Measurements from ENCODE around the gene NRM. TPM values are rescaled to one million over a fixed set of nuclear protein-coding genes. Genes with fewer than 3 reads are reported as not detected.

Gene NRM
- total and polyA plus RNA-seq, 2 of the 13 experiments (the other 11 are each of a cell fraction or from before 2014, with no cell fraction given), result 12.5 to 16.0 TPM

DNA sequence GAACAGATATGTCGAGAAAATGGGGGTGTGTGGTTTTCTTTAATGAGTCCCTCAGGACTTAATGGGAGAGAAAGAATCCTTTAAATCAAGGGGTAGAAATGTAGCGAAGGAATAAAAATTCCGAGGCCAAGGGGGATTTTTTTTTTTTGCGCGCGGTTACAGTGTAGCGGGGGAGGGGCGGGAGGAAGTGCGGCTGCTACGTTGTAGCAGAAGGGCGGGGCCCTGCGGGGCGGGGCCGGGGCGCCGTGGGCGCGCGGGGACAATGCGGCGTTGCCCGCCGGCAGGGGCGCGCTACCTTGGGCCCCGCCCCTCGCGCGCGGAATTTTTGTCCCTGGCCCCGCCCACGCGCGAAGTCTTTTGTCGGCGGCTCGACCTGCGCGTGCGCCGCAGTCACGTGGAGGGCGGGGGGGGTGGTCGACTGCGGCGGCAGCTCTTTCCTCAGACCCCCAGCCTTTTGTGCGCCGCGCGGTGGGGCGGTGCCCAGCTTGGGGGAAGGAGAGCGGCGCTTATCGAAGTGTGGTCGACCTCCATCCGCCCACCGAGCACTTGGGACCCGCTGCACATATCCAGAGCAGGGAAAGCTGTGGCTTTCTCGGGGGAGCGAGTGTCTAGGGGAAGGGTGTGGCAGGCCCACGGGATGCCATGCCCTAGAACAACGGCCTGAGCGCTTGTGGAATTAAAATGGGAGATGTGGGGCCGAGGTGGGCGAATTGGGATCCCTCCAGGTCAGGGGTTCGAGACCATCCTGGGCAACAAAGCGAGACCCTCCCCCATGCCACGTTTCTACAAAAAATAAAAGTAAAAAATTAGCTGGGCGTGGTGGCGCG lies 30.6 kb upstream of the NRM start (continued):
- peak; percentile 86 for TF ChIP-seq YEATS2 (CRISPR knock-in tag; IDR thresholded peaks at IDR 0.05; ENCODE audit: borderline replicate concordance)
- no peak for TF ChIP-seq ZNF354B (CRISPR knock-in tag; IDR thresholded peaks at IDR 0.05)
- peak; percentile 40; the same call in 1 of the 2 replicates for TF ChIP-seq PHF8 (CRISPR knock-in tag; IDR thresholded peaks at IDR 0.05)
- peak; percentile 88 for TF ChIP-seq TMF1 (CRISPR knock-in tag; IDR thresholded peaks at IDR 0.05; ENCODE audit: low read depth)
- TF ChIP-seq, protein P1, sequence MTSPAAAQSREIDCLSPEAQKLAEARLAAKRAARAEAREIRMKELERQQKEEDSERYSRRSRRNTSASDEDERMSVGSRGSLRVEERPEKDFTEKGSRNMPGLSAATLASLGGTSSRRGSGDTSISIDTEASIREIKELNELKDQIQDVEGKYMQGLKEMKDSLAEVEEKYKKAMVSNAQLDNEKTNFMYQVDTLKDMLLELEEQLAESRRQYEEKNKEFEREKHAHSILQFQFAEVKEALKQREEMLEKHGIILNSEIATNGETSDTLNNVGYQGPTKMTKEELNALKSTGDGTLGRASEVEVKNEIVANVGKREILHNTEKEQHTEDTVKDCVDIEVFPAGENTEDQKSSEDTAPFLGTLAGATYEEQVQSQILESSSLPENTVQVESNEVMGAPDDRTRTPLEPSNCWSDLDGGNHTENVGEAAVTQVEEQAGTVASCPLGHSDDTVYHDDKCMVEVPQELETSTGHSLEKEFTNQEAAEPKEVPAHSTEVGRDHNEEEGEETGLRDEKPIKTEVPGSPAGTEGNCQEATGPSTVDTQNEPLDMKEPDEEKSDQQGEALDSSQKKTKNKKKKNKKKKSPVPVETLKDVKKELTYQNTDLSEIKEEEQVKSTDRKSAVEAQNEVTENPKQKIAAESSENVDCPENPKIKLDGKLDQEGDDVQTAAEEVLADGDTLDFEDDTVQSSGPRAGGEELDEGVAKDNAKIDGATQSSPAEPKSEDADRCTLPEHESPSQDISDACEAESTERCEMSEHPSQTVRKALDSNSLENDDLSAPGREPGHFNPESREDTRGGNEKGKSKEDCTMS (CRISPR knock-in tag; conservative IDR thresholded peaks at IDR 0.05), result no peak
- TF ChIP-seq ATAD3A (CRISPR knock-in tag; IDR thresholded peaks at IDR 0.05), result no peak
- TF ChIP-seq ZKSCAN5 (CRISPR knock-in tag; IDR thresholded peaks at IDR 0.05), result no peak
- no peak for TF ChIP-seq SRF (IDR thresholded peaks at IDR 0.05; ENCODE audit: low read depth, low read length)
- TF ChIP-seq ZNF609 (CRISPR knock-in tag; IDR thresholded peaks at IDR 0.05; ENCODE audit: borderline replicate concordance), result 0 out of 2 replicates have a peak, but pooled peaks have one; percentile 27
- TF ChIP-seq KLF6 (CRISPR knock-in tag; IDR thresholded peaks at IDR 0.05), result peak; percentile 90
- TF ChIP-seq NR2C2 (CRISPR knock-in tag; IDR thresholded peaks at IDR 0.05; ENCODE audit: borderline replicate concordance), result 0 out of 2 replicates have a peak, but pooled peaks have one; percentile 11
- no peak for TF ChIP-seq TERF1 (CRISPR knock-in tag; IDR thresholded peaks at IDR 0.05)
- no peak for TF ChIP-seq HMGXB3 (CRISPR knock-in tag; IDR thresholded peaks at IDR 0.05; ENCODE audit: borderline replicate concordance)

All from HepG2 (cell line).